Endothelial cell (in vitro differentiated cells): ENCODE data around the gene PHKA2. TPM values are rescaled to one million over a fixed set of nuclear protein-coding genes. Genes with fewer than 3 reads are reported as not detected.
"Not testable (repeated sequence)": the region's sequence is repeated elsewhere in the genome, so short reads cannot be mapped to it uniquely, and the experiment has no call there.

Experiments
- DNase-seq: peaks from one replicate; pipeline ENCODE4 v3.0.0; 2021; ENCODE audit warnings: low spot score
- H3K27ac Mint-ChIP-seq: one replicate; pipeline ENCODE4 v1.8.0; 2021; ENCODE audit warnings: mixed read lengths, inconsistent platforms; ENCODE audit not compliant: unreplicated experiment
- H3K27me3 Mint-ChIP-seq: one replicate; pipeline ENCODE4 v1.8.0; 2021; ENCODE audit warnings: mild to moderate bottlenecking, moderate library complexity, mixed read lengths, inconsistent platforms; ENCODE audit not compliant: unreplicated experiment
- H3K36me3 Mint-ChIP-seq: one replicate; pipeline ENCODE4 v1.8.0; 2021; ENCODE audit warnings: mild to moderate bottlenecking, low read depth, mixed read lengths, inconsistent platforms; ENCODE audit not compliant: unreplicated experiment
- H3K4me1 Mint-ChIP-seq: one replicate; pipeline ENCODE4 v1.8.0; 2021; ENCODE audit warnings: mild to moderate bottlenecking, mixed read lengths, inconsistent platforms; ENCODE audit not compliant: unreplicated experiment
- H3K4me3 Mint-ChIP-seq: one replicate; pipeline ENCODE4 v1.8.0; 2021; ENCODE audit warnings: mild to moderate bottlenecking, mixed read lengths, inconsistent platforms; ENCODE audit not compliant: unreplicated experiment
- H3K9me3 Mint-ChIP-seq: one replicate; pipeline ENCODE4 v1.8.0; 2021; ENCODE audit warnings: mixed read lengths, inconsistent platforms; ENCODE audit not compliant: unreplicated experiment
- CTCF ChIP-seq: fragments of 200-600 bp; sonication (generic); IDR thresholded peaks from one replicate; pipeline ENCODE4 v1.5.0; 2021; ENCODE audit warnings: antibody characterized with exemption; ENCODE audit not compliant: unreplicated experiment
- total RNA-seq: library from RNA; stranded (reverse); fragmentation: NEBNext Ultra II Directional; extraction: Animal tissue kit (Norgen Biotek cat#: 25700); gene quantifications from one replicate; pipeline ENCODE4 v1.2.1, GENCODE V29; 2021; ENCODE audit not compliant: unreplicated experiment

The PHKA2 gene
- total RNA-seq, 1 donor from 2014 or later: 19.7 TPM

GRCh38 chrX:19019996-19020395 is 36.1 kb upstream of the PHKA2 start:
- H3K36me3 Mint-ChIP-seq: no peaks in the 10 kb centered on the region
- no peaks in the 10 kb centered on the region for H3K27me3 Mint-ChIP-seq
- DNase-seq: no peak
- no peak overlapping the region for H3K4me3 Mint-ChIP-seq
- H3K4me1 Mint-ChIP-seq: no peaks in the 10 kb centered on the region
- no peaks in the 10 kb centered on the region for H3K9me3 Mint-ChIP-seq
- H3K27ac Mint-ChIP-seq: no peak overlapping the region
- no peak for TF ChIP-seq CTCF

DNA sequence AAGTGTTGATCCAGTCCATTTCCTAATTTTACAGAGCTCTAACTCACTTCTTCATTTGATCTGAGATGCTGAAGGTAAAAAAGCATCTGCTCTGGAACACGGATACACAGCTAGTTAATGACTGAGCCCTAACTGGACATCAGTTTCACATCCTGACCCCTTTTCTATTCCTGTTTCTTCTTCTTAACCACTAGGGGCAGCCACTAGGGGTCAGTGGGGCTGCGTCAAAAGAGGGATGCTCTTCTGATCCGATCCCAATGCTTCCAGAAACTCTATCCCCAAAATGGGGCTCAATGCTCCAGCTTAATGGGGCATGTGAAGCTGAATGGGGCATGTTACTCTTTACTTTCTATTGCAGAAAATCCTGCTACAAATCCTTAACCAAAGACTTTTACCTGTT is 33.4 kb upstream of the PHKA2 start:
- Mint-ChIP-seq H3K9me3 (no peaks in the 10 kb centered on the region), H3K4me1 (no peaks in the 10 kb centered on the region), H3K27ac (no peak overlapping the region), H3K27me3 (no peaks in the 10 kb centered on the region), H3K4me3 (no peak overlapping the region), H3K36me3 (no peaks in the 10 kb centered on the region)
- TF ChIP-seq CTCF: peak; percentile 50
- DNase-seq: peak; percentile 13

GRCh38 chrX:19016614-19017013 is 32.7 kb upstream of the PHKA2 start:
- H3K4me3 Mint-ChIP-seq, DNase-seq, H3K27me3 Mint-ChIP-seq, H3K4me1 Mint-ChIP-seq, H3K36me3 Mint-ChIP-seq, H3K9me3 Mint-ChIP-seq, H3K27ac Mint-ChIP-seq: not testable (repeated sequence)

GRCh38 chrX:19007868-19008267 is 24.0 kb upstream of the PHKA2 start:
- Mint-ChIP-seq H3K4me3 (no peak overlapping the region), H3K27ac (no peak overlapping the region), H3K9me3 (no peaks in the 10 kb centered on the region), H3K36me3 (no peaks in the 10 kb centered on the region), H3K4me1 (no peaks in the 10 kb centered on the region), H3K27me3 (no peaks in the 10 kb centered on the region)
- no peak for TF ChIP-seq CTCF
- no peak for DNase-seq

GRCh38 chrX:19007011-19007410 is 23.1 kb upstream of the PHKA2 start:
- Mint-ChIP-seq H3K4me3 (no peak overlapping the region), H3K27ac (no peak overlapping the region), H3K9me3 (no peaks in the 10 kb centered on the region)

More at GRCh38 chrX:19007011-19007410, 23.1 kb upstream of the PHKA2 start:
- Mint-ChIP-seq H3K36me3 (no peaks in the 10 kb centered on the region), H3K27me3 (no peaks in the 10 kb centered on the region), H3K4me1 (no peaks in the 10 kb centered on the region)
- TF ChIP-seq CTCF: no peak
- no peak for DNase-seq
